K562 (cell line): Measurements from ENCODE around the gene ADGRA1.

Experiments used
- ATF7 ChIP-seq: fragments of 450-650 bp; IDR thresholded peaks from 2 replicates; pipeline ENCODE4 v1.7.1; 2014; ENCODE audit warnings: mild to moderate bottlenecking, moderate library complexity
- BCL6 ChIP-seq: fragments of 250-450 bp; sonication (Bioruptor Pico); IDR thresholded peaks from 2 replicates; pipeline ENCODE4 v1.4.0; 2020
- HCFC1 ChIP-seq: IDR thresholded peaks from 2 replicates; pipeline ENCODE4 v1.6.1; 2012; ENCODE audit warnings: low read depth, low read length, improper control_type of control experiment
- MTA1 ChIP-seq: fragments of 450-650 bp; IDR thresholded peaks from 2 replicates; pipeline ENCODE4 v1.6.1; 2017; ENCODE audit warnings: borderline replicate concordance
- MXI1 ChIP-seq: IDR thresholded peaks from 2 replicates; pipeline ENCODE4 v1.6.1; 2011; ENCODE audit warnings: low read depth, mild to moderate bottlenecking, improper control_type of control experiment, low read length
- NBN ChIP-seq: fragments of 450-650 bp; IDR thresholded peaks from 2 replicates; pipeline ENCODE4 v1.6.1; 2016; ENCODE audit warnings: low read depth, mild to moderate bottlenecking
- NR2C2 ChIP-seq, 2 experiments: fragments of 200-800 bp in 1 of 2; sonication (Bioruptor generic) in 1 of 2; sonication (generic) in 1 of 2; formaldehyde crosslinking in 1 of 2; IDR thresholded peaks; 2 replicates each; pipeline versions ENCODE4 v1.6.1 to v1.8.0; 2016 to 2022; ENCODE audit warnings: mild to moderate bottlenecking in 1 of 2, missing compliant biosample characterization in 1 of 2, missing genetic modification characterization in 1 of 2, missing genetic modification reagents in 1 of 2
- PHF21A ChIP-seq: fragments of 450-650 bp; IDR thresholded peaks from 2 replicates; pipeline ENCODE4 v1.6.1; 2017; ENCODE audit warnings: low read depth, borderline replicate concordance
- POLR2AphosphoS5 ChIP-seq: IDR thresholded peaks from 2 replicates; pipeline ENCODE4 v1.6.1; 2011; ENCODE audit warnings: mild to moderate bottlenecking, low read depth, low read length, moderate library complexity; ENCODE audit not compliant: control insufficient read depth, insufficient read depth
- ZEB2 ChIP-seq: fragments of 450-650 bp; IDR thresholded peaks from 2 replicates; pipeline ENCODE4 v1.6.1; 2016
- TF ChIP-seq, protein P1 (sequence below): fragments of 250-450 bp; sonication (Bioruptor Pico); IDR thresholded peaks from 2 replicates; pipeline ENCODE4 v1.4.0; 2020; ENCODE audit warnings: mild to moderate bottlenecking, moderate library complexity
- TF ChIP-seq, protein P2 (sequence below), 3 experiments: IDR thresholded peaks in 2 of 3; conservative IDR thresholded peaks in 1 of 3; 2 replicates each; pipeline ENCODE4 v1.5.1; 2011 to 2012; ENCODE audit warnings: low read length in 3 of 3, mild to moderate bottlenecking in 3 of 3, control low read depth in 2 of 3, improper control_type of control experiment in 1 of 3, inconsistent platforms in 1 of 3, low read depth in 1 of 3, mixed read lengths in 1 of 3, moderate library complexity in 1 of 3; ENCODE audit not compliant: insufficient read depth in 2 of 3

- TF ChIP-seq HCFC1: no peak
- no peak for TF ChIP-seq MTA1
- TF ChIP-seq PHF21A: no peak
- TF ChIP-seq BCL6 (CRISPR knock-in tag): no peak
- no peak for TF ChIP-seq ATF7
- TF ChIP-seq, protein P1, sequence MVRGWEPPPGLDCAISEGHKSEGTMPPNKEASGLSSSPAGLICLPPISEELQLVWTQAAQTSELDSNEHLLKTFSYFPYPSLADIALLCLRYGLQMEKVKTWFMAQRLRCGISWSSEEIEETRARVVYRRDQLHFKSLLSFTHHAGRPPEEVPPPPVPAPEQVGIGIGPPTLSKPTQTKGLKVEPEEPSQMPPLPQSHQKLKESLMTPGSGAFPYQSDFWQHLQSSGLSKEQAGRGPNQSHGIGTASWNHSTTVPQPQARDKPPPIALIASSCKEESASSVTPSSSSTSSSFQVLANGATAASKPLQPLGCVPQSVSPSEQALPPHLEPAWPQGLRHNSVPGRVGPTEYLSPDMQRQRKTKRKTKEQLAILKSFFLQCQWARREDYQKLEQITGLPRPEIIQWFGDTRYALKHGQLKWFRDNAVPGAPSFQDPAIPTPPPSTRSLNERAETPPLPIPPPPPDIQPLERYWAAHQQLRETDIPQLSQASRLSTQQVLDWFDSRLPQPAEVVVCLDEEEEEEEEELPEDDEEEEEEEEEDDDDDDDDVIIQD (CRISPR knock-in tag): no peak
- TF ChIP-seq, protein P2, sequence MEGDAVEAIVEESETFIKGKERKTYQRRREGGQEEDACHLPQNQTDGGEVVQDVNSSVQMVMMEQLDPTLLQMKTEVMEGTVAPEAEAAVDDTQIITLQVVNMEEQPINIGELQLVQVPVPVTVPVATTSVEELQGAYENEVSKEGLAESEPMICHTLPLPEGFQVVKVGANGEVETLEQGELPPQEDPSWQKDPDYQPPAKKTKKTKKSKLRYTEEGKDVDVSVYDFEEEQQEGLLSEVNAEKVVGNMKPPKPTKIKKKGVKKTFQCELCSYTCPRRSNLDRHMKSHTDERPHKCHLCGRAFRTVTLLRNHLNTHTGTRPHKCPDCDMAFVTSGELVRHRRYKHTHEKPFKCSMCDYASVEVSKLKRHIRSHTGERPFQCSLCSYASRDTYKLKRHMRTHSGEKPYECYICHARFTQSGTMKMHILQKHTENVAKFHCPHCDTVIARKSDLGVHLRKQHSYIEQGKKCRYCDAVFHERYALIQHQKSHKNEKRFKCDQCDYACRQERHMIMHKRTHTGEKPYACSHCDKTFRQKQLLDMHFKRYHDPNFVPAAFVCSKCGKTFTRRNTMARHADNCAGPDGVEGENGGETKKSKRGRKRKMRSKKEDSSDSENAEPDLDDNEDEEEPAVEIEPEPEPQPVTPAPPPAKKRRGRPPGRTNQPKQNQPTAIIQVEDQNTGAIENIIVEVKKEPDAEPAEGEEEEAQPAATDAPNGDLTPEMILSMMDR (IDR thresholded peaks at IDR 0.05 in 2 of 3, conservative IDR thresholded peaks at IDR 0.05 in 1 of 3; ENCODE audit: insufficient read depth in 2 of 3, low read depth in 1 of 3, low read length in 3 of 3): no peak
- TF ChIP-seq ZEB2: no peak
- TF ChIP-seq NBN: no peak
- no peak for TF ChIP-seq MXI1
- TF ChIP-seq POLR2AphosphoS5: no peak
- TF ChIP-seq NR2C2 (CRISPR knock-in tag; IDR thresholded peaks at IDR 0.05): no peak
- TF ChIP-seq NR2C2 (tag; IDR thresholded peaks at IDR 0.05): no peak
Measured at GRCh38 chr10:133046390-133046765, 41.3 kb upstream of the ADGRA1 start.
